Nephron progenitor cell (in vitro differentiated cells): ENCODE measurements around the gene SUSD3.

Experiments
- DNase-seq: peaks from one replicate; pipeline ENCODE4 v3.0.0; 2021
- H3K27ac Mint-ChIP-seq: 2 replicates; pipeline ENCODE4 v1.8.0; 2021; ENCODE audit warnings: mild to moderate bottlenecking, moderate library complexity, mixed read lengths
- H3K27me3 Mint-ChIP-seq: 2 replicates; pipeline ENCODE4 v1.8.0; 2021; ENCODE audit warnings: mild to moderate bottlenecking, low read depth, mixed read lengths; ENCODE audit not compliant: poor library complexity
- H3K36me3 Mint-ChIP-seq: 2 replicates; pipeline ENCODE4 v1.8.0; 2021; ENCODE audit warnings: low read depth, mixed read lengths
- H3K4me1 Mint-ChIP-seq: 2 replicates; pipeline ENCODE4 v1.8.0; 2021; ENCODE audit warnings: mixed read lengths
- H3K4me3 Mint-ChIP-seq: 2 replicates; pipeline ENCODE4 v1.8.0; 2021; ENCODE audit warnings: mild to moderate bottlenecking, moderate library complexity, mixed read lengths
- H3K9me3 Mint-ChIP-seq: 2 replicates; pipeline ENCODE4 v1.8.0; 2021; ENCODE audit warnings: mild to moderate bottlenecking, moderate library complexity, mixed read lengths
- CTCF ChIP-seq: fragments of 200-600 bp; sonication (generic); IDR thresholded peaks from 2 replicates; pipeline ENCODE4 v1.5.0; 2021; ENCODE audit warnings: antibody characterized with exemption

The SUSD3 gene

GRCh38 chr9:93084471-93084881 lies 26.0 kb downstream of the SUSD3 start:
- Mint-ChIP-seq H3K27me3 (no peaks in the 10 kb centered on the region), H3K4me1 (peaks cover 26% of the 10 kb centered on the region), H3K27ac (no peak overlapping the region), H3K36me3 (peaks cover 5% of the 10 kb centered on the region), H3K9me3 (peaks cover 9% of the 10 kb centered on the region), H3K4me3 (no peak overlapping the region)
- TF ChIP-seq CTCF: no peak
- DNase-seq: no peak

- H3K27me3 Mint-ChIP-seq: no peaks in the 10 kb centered on the region
- peaks cover 5% of the 10 kb centered on the region for H3K36me3 Mint-ChIP-seq
- H3K9me3 Mint-ChIP-seq: peaks cover 9% of the 10 kb centered on the region
- no peak for TF ChIP-seq CTCF
- no peak for DNase-seq
- peaks cover 33% of the 10 kb centered on the region for H3K4me1 Mint-ChIP-seq
- H3K4me3 Mint-ChIP-seq: no peak overlapping the region
- no peak overlapping the region for H3K27ac Mint-ChIP-seq
Measured at GRCh38 chr9:93085676-93086075, 27.2 kb downstream of the SUSD3 start.

GRCh38 chr9:93086447-93087224 lies 28.1 kb downstream of the SUSD3 start:
- H3K27ac Mint-ChIP-seq: no peak overlapping the region
- no peak for TF ChIP-seq CTCF
- no peaks in the 10 kb centered on the region for H3K27me3 Mint-ChIP-seq
- H3K4me3 Mint-ChIP-seq: no peak overlapping the region
- H3K4me1 Mint-ChIP-seq: peaks cover 36% of the 10 kb centered on the region
- H3K36me3 Mint-ChIP-seq: peaks cover 5% of the 10 kb centered on the region
- H3K9me3 Mint-ChIP-seq: peaks cover 9% of the 10 kb centered on the region
- DNase-seq: no peak

GRCh38 chr9:93087971-93088655 lies 29.6 kb downstream of the SUSD3 start:
- H3K36me3 Mint-ChIP-seq: peaks cover 5% of the 10 kb centered on the region
- no peak for DNase-seq
- H3K27ac Mint-ChIP-seq: no peak overlapping the region
- no peaks in the 10 kb centered on the region for H3K27me3 Mint-ChIP-seq
- H3K9me3 Mint-ChIP-seq: peaks cover 9% of the 10 kb centered on the region
- no peak for TF ChIP-seq CTCF
- no peak overlapping the region for H3K4me3 Mint-ChIP-seq
- H3K4me1 Mint-ChIP-seq: peaks cover 51% of the 10 kb centered on the region

- no peak for TF ChIP-seq CTCF
- Mint-ChIP-seq H3K27me3 (no peaks in the 10 kb centered on the region), H3K4me3 (no peak overlapping the region), H3K9me3 (peaks cover 9% of the 10 kb centered on the region), H3K27ac (no peak overlapping the region), H3K36me3 (peaks cover 5% of the 10 kb centered on the region), H3K4me1 (peaks cover 52% of the 10 kb centered on the region)
- DNase-seq: no peak
Measured at GRCh38 chr9:93088656-93089015, 30.1 kb downstream of the SUSD3 start.
